ENCODE results near the gene SAMD14.
A peak's percentile ranks its signal among the peaks of the same experiment; 100 is the strongest.

Gene SAMD14

GRCh38 chr17:50110591-50111349, 19.2 kb downstream of the SAMD14 start:
- no peak for DNase-seq

GRCh38 chr17:50109785-50110184, 20.2 kb downstream of the SAMD14 start:
- DNase-seq: no peak

GRCh38 chr17:50109207-50109606, 20.8 kb downstream of the SAMD14 start:
- no peak for DNase-seq

GRCh38 chr17:50108556-50108955, 21.4 kb downstream of the SAMD14 start:
- no peak for DNase-seq

GRCh38 chr17:50107790-50108414, 22.1 kb downstream of the SAMD14 start:
- no peak for DNase-seq

- no peak for DNase-seq
Measured at GRCh38 chr17:50106393-50107131, 23.4 kb downstream of the SAMD14 start.

- no peak for DNase-seq
Measured at GRCh38 chr17:50105811-50106210, 24.1 kb downstream of the SAMD14 start.

- no peak for DNase-seq
Measured at GRCh38 chr17:50103941-50104340, 26.0 kb downstream of the SAMD14 start.

- no peak for DNase-seq
Measured at GRCh38 chr17:50103252-50103651, 26.7 kb downstream of the SAMD14 start.

GRCh38 chr17:50102164-50102991, 27.6 kb downstream of the SAMD14 start:
- no peak for DNase-seq

- no peak for DNase-seq
Measured at GRCh38 chr17:50101346-50102163, 28.4 kb downstream of the SAMD14 start.

GRCh38 chr17:50100921-50101345, 29.0 kb downstream of the SAMD14 start:
- no peak for DNase-seq

GRCh38 chr17:50100480-50100883, 29.5 kb downstream of the SAMD14 start:
- no peak for DNase-seq

GRCh38 chr17:50099003-50099402, 31.0 kb downstream of the SAMD14 start:
- no peak for DNase-seq

- no peak for DNase-seq
Measured at GRCh38 chr17:50098583-50098982, 31.4 kb downstream of the SAMD14 start.

GRCh38 chr17:50097926-50098325, 32.0 kb downstream of the SAMD14 start:
- DNase-seq: no peak

GRCh38 chr17:50097455-50097854, 32.5 kb downstream of the SAMD14 start:
- DNase-seq: no peak

- no peak for DNase-seq
Measured at GRCh38 chr17:50096758-50097157, 33.2 kb downstream of the SAMD14 start.

GRCh38 chr17:50096092-50096491, 33.9 kb downstream of the SAMD14 start:
- no peak for DNase-seq

GRCh38 chr17:50095626-50096037, 34.3 kb downstream of the SAMD14 start:
- DNase-seq: no peak

GRCh38 chr17:50094753-50095619, 35.0 kb downstream of the SAMD14 start, which contains the start of gene PDK2:
Gene PDK2, plus strand, starts transcription at chr17:50095351. Its CDS starts 85 bp downstream, at chr17:50095436.
- peak; percentile 80 for DNase-seq

All from NCI-H748 treated with DMSO at 0.1 percent for 48 hours (cell line).